DND-41 (cell line): ENCODE results near the gene LRRC27.

Experiments
- ATAC-seq: fragments of 200-7000 bp; cut with Tn5 transposase; 3 replicates; pipeline ENCODE4 v1.9.1; 2021; ENCODE audit warnings: low read depth; ENCODE audit not compliant: insufficient read depth
- DNase-seq: peaks from one replicate; pipeline ENCODE4 v3.0.0-alpha.2; 2020
- H2AFZ ChIP-seq: 2 replicates; pipeline ENCODE4 v1.6.0; 2012; ENCODE audit warnings: low read depth, low read length
- H3K27ac ChIP-seq: 2 replicates; pipeline ENCODE4 v1.5.1; 2012; ENCODE audit warnings: low read length, inconsistent platforms
- H3K27me3 ChIP-seq: fragments of 200-600 bp; sonication (generic); 2 replicates; pipeline ENCODE4 v1.6.0; 2012; ENCODE audit warnings: low read length, mild to moderate bottlenecking, inconsistent platforms; ENCODE audit not compliant: insufficient read depth, poor library complexity
- H3K36me3 ChIP-seq: 2 replicates; pipeline ENCODE4 v1.5.1; 2012; ENCODE audit warnings: low read length, inconsistent platforms; ENCODE audit not compliant: insufficient read depth
- H3K4me1 ChIP-seq: 2 replicates; pipeline ENCODE4 v1.5.1; 2012; ENCODE audit warnings: mild to moderate bottlenecking, low read length; ENCODE audit not compliant: insufficient read depth
- H3K4me2 ChIP-seq: 2 replicates; pipeline ENCODE4 v1.6.0; 2012; ENCODE audit warnings: mild to moderate bottlenecking, moderate library complexity, low read length, inconsistent platforms; ENCODE audit not compliant: insufficient read depth
- H3K4me3 ChIP-seq, 2 experiments: fragments of 200-600 bp in 1 of 2; shearing (Covaris generic) in 1 of 2; 2 replicates each; pipeline ENCODE4 v1.5.1; 2012 to 2016; ENCODE audit warnings: inconsistent platforms in 2 of 2, low read length in 2 of 2, mild to moderate bottlenecking in 2 of 2, low read depth in 1 of 2, moderate library complexity in 1 of 2
- H3K79me2 ChIP-seq: 2 replicates; pipeline ENCODE4 v1.6.0; 2012; ENCODE audit warnings: low read length, inconsistent platforms; ENCODE audit not compliant: insufficient read depth
- H3K9ac ChIP-seq: 2 replicates; pipeline ENCODE4 v1.6.0; 2012; ENCODE audit warnings: low read depth, mild to moderate bottlenecking, inconsistent platforms, low read length, moderate library complexity
- H3K9me3 ChIP-seq: 2 replicates; pipeline ENCODE4 v1.5.1; 2012; ENCODE audit warnings: low read length, moderate library complexity, mild to moderate bottlenecking, inconsistent platforms; ENCODE audit not compliant: insufficient read depth, severe bottlenecking
- H4K20me1 ChIP-seq: 2 replicates; pipeline ENCODE4 v1.6.0; 2012; ENCODE audit warnings: low read length; ENCODE audit not compliant: insufficient read depth
- CTCF ChIP-seq: IDR thresholded peaks from 2 replicates; pipeline ENCODE4 v1.5.1; 2012; ENCODE audit warnings: borderline replicate concordance, low read length, moderate library complexity, mild to moderate bottlenecking; ENCODE audit not compliant: poor library complexity, severe bottlenecking; ENCODE audit errors: extremely low read depth
- EZH2 ChIP-seq: IDR thresholded peaks from 3 replicates; pipeline ENCODE4 v1.6.1; 2012; ENCODE audit warnings: borderline replicate concordance, low read depth, mild to moderate bottlenecking, moderate library complexity, low read length, inconsistent platforms; ENCODE audit not compliant: severe bottlenecking

Gene LRRC27

GRCh38 chr10:132388891-132389432 lies 57.0 kb downstream of the LRRC27 start:
- DNase-seq: no peak
- ATAC-seq: no peak
- Histone ChIP-seq H3K27me3 (no peaks in the 10 kb centered on the region), H3K27ac (no peak overlapping the region), H3K9me3 (no peaks in the 10 kb centered on the region), H4K20me1 (0 out of 2 replicates have a peak, but pooled peaks cover 8% of the 10 kb centered on the region), H3K4me2 (no peak overlapping the region), H3K36me3 (no peaks in the 10 kb centered on the region), H2AFZ (no peak overlapping the region), H3K9ac (no peak overlapping the region), H3K4me3 (no peak overlapping the region), H3K79me2 (no peaks in the 10 kb centered on the region), H3K4me1 (peaks cover 6% of the 10 kb centered on the region)
- no peak for TF ChIP-seq CTCF
- TF ChIP-seq EZH2: no peak

GRCh38 chr10:132389433-132390169 lies 57.6 kb downstream of the LRRC27 start:
- no peaks in the 10 kb centered on the region for H3K79me2 ChIP-seq
- no peak overlapping the region for H3K9ac ChIP-seq
- H3K36me3 ChIP-seq: no peaks in the 10 kb centered on the region
- no peak overlapping the region for H3K4me3 ChIP-seq
- TF ChIP-seq CTCF (no peak), EZH2 (no peak)
- H3K27ac ChIP-seq: no peak overlapping the region
- H2AFZ ChIP-seq: no peak overlapping the region
- no peaks in the 10 kb centered on the region for H3K27me3 ChIP-seq
- ATAC-seq (no peak), DNase-seq (no peak)
- H4K20me1 ChIP-seq: 0 out of 2 replicates have a peak, but pooled peaks cover 8% of the 10 kb centered on the region
- H3K4me2 ChIP-seq: no peak overlapping the region
- H3K4me1 ChIP-seq: peaks cover 6% of the 10 kb centered on the region
- H3K9me3 ChIP-seq: no peaks in the 10 kb centered on the region

GRCh38 chr10:132390170-132390920 lies 58.4 kb downstream of the LRRC27 start:
- H4K20me1 ChIP-seq: 0 out of 2 replicates have a peak, but pooled peaks cover 8% of the 10 kb centered on the region
- H2AFZ ChIP-seq: no peak overlapping the region
- no peaks in the 10 kb centered on the region for H3K36me3 ChIP-seq
- H3K9ac ChIP-seq: no peak overlapping the region
- H3K79me2 ChIP-seq: no peaks in the 10 kb centered on the region
- H3K4me3 ChIP-seq: no peak overlapping the region
- H3K27ac ChIP-seq: no peak overlapping the region
- H3K9me3 ChIP-seq: no peaks in the 10 kb centered on the region
- no peak for ATAC-seq
- no peak overlapping the region for H3K4me2 ChIP-seq
- H3K27me3 ChIP-seq: no peaks in the 10 kb centered on the region
- no peak for DNase-seq
- TF ChIP-seq CTCF: no peak
- no peak for TF ChIP-seq EZH2
- H3K4me1 ChIP-seq: peaks cover 6% of the 10 kb centered on the region
